ENCODE data around the gene PPP2R2D.

The PPP2R2D gene

DNA sequence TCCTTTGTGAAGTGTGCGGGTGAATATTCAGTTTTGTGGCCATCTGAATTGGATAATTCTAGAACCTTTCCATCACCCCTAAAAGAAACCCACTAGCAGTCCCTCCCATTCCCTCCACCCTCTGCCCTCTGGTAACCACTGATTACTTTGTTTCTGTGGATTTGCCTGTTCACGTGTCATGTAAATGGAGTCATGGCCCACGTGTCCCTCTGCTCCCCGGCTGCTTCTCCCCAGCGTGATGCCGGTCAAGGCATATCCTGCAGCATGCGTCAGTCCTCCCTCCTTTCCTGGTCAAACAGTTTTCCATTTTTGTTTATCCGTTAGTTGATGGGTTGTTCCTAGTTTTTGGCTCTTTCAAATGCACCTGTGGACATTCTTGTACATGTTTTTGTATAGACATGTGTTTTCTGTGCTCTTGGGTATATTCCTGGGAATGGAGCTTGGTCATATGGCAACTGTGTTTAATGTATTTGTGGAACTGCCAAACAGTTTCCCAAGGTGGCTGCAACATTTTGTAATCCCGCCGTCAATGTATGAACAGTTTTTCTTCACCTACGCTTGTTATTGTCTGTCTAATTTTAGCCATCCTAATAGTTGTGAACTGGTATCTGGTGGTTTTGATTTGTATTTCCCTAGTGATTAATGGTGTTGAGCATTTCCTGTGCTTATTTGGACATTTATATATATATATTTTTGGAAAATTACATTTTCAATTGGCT, 22.4 kb downstream of the PPP2R2D start:
- H3K9ac ChIP-seq (ENCODE audit: insufficient read length), result no peak overlapping the region
- DNase-seq (ENCODE audit: low read depth, low spot score), result no peak
- TF ChIP-seq EZH2 (IDR thresholded peaks at IDR 0.05), result no peak
- 0 out of 2 replicates have a peak, but pooled peaks cover 3% of the 10 kb centered on the region for H3K9me3 ChIP-seq (ENCODE audit: low read depth, low read length)
- no peak overlapping the region for H3K4me3 ChIP-seq
- no peak overlapping the region for H3K27ac ChIP-seq
- H3K36me3 ChIP-seq (ENCODE audit: insufficient read depth, low read length), result no peaks in the 10 kb centered on the region

DNA sequence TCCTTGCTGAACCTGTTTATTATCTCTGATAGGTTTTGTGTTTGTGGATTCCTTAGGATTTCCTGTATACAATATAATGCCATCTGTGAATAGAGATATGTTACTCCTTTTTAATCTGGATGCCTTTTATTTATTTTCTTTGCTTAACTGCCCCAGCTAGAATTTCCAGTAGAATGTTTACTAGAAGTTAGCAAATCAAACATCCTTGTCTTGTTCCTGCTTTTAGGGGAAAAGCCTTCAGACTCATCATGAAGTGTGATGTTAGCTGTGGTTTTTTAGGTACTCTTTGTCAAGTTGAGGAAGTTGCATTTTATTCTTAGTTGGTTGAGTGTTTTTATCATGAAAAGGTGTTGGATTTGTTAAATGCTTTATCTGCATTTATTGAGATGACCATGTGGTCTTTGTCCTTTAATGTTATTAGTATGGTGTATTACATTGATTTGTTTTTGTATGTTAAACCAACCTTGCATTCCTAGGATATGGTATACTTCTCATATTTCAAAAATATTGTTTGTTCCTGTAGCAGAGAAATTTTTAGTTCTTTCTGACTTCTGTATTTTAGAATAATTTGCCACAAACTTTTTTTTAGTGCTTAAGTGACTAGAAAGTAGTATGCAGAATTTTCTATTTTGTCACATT, 24.3 kb downstream of the PPP2R2D start:
- Histone ChIP-seq H3K36me3 (ENCODE audit: insufficient read depth, low read length) (no peaks in the 10 kb centered on the region), H3K9me3 (ENCODE audit: low read depth, low read length) (0 out of 2 replicates have a peak, but pooled peaks cover 3% of the 10 kb centered on the region), H3K9ac (ENCODE audit: insufficient read length) (no peak overlapping the region), H3K27ac (no peak overlapping the region), H3K4me3 (no peak overlapping the region)
- DNase-seq (ENCODE audit: low read depth, low spot score), result no peak
- TF ChIP-seq POLR2AphosphoS5 (IDR thresholded peaks at IDR 0.05; ENCODE audit: borderline replicate concordance, low read depth, low read length) (no peak), FOXP2 (optimal IDR thresholded peaks at IDR 0.05; ENCODE audit: control extremely low read depth, extremely low read length, insufficient read depth) (no peak), EZH2 (IDR thresholded peaks at IDR 0.05) (no peak)

DNA sequence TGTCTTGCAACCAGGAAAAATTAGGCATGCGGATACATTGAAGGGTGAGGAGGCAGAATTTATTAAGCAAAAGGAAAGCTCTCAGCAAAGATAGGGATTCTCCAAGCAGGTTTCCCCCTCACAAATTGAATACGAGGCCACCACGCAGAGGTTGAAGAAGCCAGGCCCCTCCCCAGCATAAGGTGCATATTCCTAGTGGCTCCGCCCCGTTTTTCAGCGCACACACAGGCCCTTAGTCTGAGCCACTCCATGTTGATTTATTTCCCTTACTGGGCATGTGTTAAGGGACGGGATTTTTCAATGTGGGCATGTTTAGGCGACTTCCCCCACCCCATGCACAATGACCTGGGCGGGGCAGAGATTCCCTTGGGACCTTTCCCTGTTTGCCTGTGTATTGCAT, 24.9 kb downstream of the PPP2R2D start:
- TF ChIP-seq EZH2 (IDR thresholded peaks at IDR 0.05) (no peak), POLR2AphosphoS5 (IDR thresholded peaks at IDR 0.05; ENCODE audit: borderline replicate concordance, low read depth, low read length) (no peak), FOXP2 (optimal IDR thresholded peaks at IDR 0.05; ENCODE audit: control extremely low read depth, extremely low read length, insufficient read depth) (no peak)
- no peak overlapping the region for H3K4me3 ChIP-seq
- H3K9me3 ChIP-seq (ENCODE audit: low read depth, low read length), result 0 out of 2 replicates have a peak, but pooled peaks cover 3% of the 10 kb centered on the region
- no peak for DNase-seq (ENCODE audit: low read depth, low spot score)
- H3K27ac ChIP-seq, result no peak overlapping the region
- H3K36me3 ChIP-seq (ENCODE audit: insufficient read depth, low read length), result no peaks in the 10 kb centered on the region
- no peak overlapping the region for H3K9ac ChIP-seq (ENCODE audit: insufficient read length)

DNA sequence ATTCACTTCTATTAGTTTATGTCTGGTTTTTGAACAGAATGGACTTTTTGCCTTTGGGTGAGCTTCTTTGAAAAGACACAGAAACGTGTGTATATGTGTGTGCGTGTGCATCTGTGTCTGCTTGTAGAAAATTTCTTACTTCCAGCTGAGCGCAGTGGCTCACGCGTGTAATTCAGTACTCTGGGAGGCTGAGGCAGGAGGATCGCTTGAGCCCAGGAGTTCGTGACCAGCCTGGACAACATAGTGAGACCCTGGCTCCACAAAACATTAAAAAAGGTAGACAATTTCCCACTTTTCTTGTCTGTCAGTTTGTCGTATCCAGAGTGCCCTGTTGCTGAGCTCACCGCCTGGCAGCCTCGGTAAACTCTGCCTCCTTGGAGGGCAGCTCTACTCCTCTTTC, 25.4 kb downstream of the PPP2R2D start:
- H3K36me3 ChIP-seq (ENCODE audit: insufficient read depth, low read length), result no peaks in the 10 kb centered on the region
- DNase-seq (ENCODE audit: low read depth, low spot score), result no peak
- no peak for TF ChIP-seq POLR2AphosphoS5 (IDR thresholded peaks at IDR 0.05; ENCODE audit: borderline replicate concordance, low read depth, low read length)
- no peak for TF ChIP-seq FOXP2 (optimal IDR thresholded peaks at IDR 0.05; ENCODE audit: control extremely low read depth, extremely low read length, insufficient read depth)
- no peak for TF ChIP-seq EZH2 (IDR thresholded peaks at IDR 0.05)
- H3K27ac ChIP-seq, result no peak overlapping the region
- H3K4me3 ChIP-seq, result no peak overlapping the region
- no peak overlapping the region for H3K9ac ChIP-seq (ENCODE audit: insufficient read length)
- H3K9me3 ChIP-seq (ENCODE audit: low read depth, low read length), result 0 out of 2 replicates have a peak, but pooled peaks cover 3% of the 10 kb centered on the region

DNA sequence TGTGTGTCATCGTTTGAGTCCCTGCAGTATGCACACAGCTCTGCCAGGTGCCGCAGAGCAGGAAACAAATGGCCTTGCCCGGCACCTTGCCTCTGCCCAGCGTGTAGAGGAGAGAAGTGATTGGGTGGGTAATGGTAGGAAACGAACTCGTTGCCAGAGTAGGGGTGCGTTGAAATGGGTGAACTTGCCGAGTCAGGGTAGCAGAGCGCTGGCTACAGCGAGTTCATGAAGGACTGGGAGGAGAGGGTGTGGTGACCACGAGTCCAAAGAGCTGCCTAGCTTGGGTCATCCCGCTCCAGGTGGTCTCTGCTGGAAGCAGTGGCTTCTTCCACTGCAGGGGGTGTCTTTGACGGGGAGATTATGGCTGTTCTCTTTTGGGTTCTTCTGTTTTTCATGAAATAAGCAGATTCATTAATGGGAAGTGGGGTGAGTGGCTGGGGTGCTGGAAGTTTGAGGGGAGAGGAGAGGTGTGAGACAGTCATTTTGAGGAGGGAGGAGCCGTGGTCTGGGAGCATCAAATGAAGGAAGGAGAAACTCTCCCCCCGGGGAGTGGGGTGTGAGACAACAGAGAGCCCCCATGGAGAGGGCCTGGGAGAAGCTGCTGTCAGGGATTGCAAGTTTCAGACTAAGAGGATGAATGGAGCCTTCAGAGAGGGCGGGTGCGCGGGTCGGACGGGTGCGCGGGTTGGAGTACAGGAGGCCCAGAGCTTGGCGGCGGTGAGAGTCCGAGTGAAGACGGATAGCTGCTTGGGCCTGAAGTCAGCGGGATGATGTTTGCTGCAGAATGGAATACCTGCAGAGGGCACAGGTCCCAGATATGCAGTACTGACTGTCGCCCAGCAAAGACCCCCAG, 26.2 kb downstream of the PPP2R2D start:
- no peak overlapping the region for H3K27ac ChIP-seq

DNA sequence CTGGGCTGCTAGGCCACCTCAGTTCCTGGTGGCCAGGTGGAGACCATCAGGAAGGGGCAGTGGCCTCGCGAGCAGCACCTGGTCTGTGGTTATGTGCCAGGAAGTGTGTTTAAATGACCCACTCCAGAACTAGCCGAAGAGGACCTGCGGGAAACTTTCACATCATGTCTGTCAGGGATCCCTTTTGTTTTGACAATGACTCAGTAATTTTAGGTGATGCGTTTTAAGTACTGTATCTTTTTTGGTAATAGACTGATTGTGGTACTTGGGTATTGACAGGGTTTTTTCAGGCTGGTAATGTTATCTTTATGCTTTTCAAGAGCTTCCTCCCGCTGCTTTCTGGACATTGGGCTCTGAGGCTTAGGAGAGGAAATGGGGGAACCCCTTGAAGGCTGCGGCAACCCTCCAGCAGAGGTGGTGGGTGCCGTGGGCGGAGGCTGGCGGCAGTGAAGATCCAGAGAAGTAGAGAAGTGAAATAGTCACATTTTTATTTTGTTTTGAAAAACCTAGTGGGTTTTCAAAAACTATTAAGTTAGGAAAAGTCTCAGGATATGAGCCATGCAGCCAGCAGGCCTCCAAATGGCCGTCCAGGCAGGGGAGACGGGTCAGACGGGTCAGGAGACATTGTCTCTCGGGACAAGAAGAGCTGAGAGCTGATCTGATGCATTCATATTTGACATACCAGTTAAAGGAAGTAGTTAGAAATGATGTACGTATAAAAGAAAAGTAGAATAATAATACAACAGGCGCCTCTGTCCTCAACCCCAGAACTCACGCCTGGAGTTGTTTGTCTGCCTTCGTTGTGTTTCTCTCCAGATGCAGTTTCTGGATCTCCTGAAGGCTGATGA, 27.7 kb downstream of the PPP2R2D start:
- DNase-seq (ENCODE audit: low read depth, low spot score), result no peak
- Histone ChIP-seq H3K9ac (ENCODE audit: insufficient read length) (no peak overlapping the region), H3K4me3 (no peak overlapping the region), H3K9me3 (ENCODE audit: low read depth, low read length) (0 out of 2 replicates have a peak, but pooled peaks cover 3% of the 10 kb centered on the region), H3K36me3 (ENCODE audit: insufficient read depth, low read length) (no peaks in the 10 kb centered on the region), H3K27ac (no peak overlapping the region)
- TF ChIP-seq EZH2 (IDR thresholded peaks at IDR 0.05) (no peak), POLR2AphosphoS5 (IDR thresholded peaks at IDR 0.05; ENCODE audit: borderline replicate concordance, low read depth, low read length) (no peak), FOXP2 (optimal IDR thresholded peaks at IDR 0.05; ENCODE audit: control extremely low read depth, extremely low read length, insufficient read depth) (no peak)

More for the DNA sequence above, 26.2 kb downstream of the PPP2R2D start:
- no peak for DNase-seq (ENCODE audit: low read depth, low spot score)
- Histone ChIP-seq H3K9me3 (ENCODE audit: low read depth, low read length) (0 out of 2 replicates have a peak, but pooled peaks cover 3% of the 10 kb centered on the region), H3K36me3 (ENCODE audit: insufficient read depth, low read length) (no peaks in the 10 kb centered on the region), H3K4me3 (no peak overlapping the region), H3K9ac (ENCODE audit: insufficient read length) (no peak overlapping the region)
- TF ChIP-seq FOXP2 (optimal IDR thresholded peaks at IDR 0.05; ENCODE audit: control extremely low read depth, extremely low read length, insufficient read depth), result no peak
- no peak for TF ChIP-seq EZH2 (IDR thresholded peaks at IDR 0.05)
- TF ChIP-seq POLR2AphosphoS5 (IDR thresholded peaks at IDR 0.05; ENCODE audit: borderline replicate concordance, low read depth, low read length), result no peak

DNA sequence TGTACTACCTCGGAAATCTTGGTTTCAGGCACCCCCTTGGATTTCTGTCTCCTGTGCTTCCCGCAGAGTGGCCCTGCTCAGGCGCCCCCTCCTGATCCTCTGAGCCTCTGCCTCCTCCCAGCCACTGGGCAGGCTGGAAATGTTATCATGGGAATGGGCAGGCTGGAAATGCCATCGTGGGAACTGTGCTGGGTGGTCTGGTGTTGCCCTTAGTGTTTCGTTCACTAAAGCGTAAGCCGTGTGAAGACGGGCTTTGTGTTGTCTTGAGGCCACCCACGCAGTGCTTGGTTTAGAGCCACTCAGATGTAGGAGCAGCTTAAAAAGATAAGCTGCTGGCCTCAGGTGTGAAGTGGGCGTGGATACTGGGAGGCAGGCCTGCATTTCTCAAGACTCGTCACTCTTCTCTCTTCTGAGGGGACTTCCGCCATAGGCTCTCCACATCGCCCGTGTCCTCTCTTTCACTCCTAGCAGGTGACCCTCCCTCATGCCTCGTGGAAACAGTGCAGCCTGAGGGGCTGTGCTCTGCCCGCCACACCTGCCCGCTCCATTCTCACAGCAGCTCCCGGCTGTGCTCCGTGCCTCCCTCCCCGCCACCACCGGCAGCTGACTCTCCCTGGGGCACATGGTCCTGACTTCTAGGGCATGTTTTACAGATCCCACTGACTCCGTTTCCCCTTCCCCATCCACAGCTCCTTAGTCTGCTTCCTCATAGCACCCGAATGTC, 28.5 kb downstream of the PPP2R2D start:
- TF ChIP-seq FOXP2 (optimal IDR thresholded peaks at IDR 0.05; ENCODE audit: control extremely low read depth, extremely low read length, insufficient read depth), result no peak
- no peak for TF ChIP-seq POLR2AphosphoS5 (IDR thresholded peaks at IDR 0.05; ENCODE audit: borderline replicate concordance, low read depth, low read length)
- TF ChIP-seq EZH2 (IDR thresholded peaks at IDR 0.05), result no peak
- Histone ChIP-seq H3K4me3 (no peak overlapping the region), H3K27ac (no peak overlapping the region), H3K9ac (ENCODE audit: insufficient read length) (no peak overlapping the region), H3K36me3 (ENCODE audit: insufficient read depth, low read length) (no peaks in the 10 kb centered on the region), H3K9me3 (ENCODE audit: low read depth, low read length) (0 out of 2 replicates have a peak, but pooled peaks cover 3% of the 10 kb centered on the region)
- DNase-seq (ENCODE audit: low read depth, low spot score), result no peak
